ENCODE measurements around the gene GNAO1. TPM values are rescaled to one million over a fixed set of nuclear protein-coding genes. Genes with fewer than 3 reads are reported as not detected.

GNAO1 gene
- total RNA-seq, result under 0.01 and 1.3 TPM in 2 replicates

- H3K4me3 ChIP-seq (ENCODE audit: low read depth, low read length), result peak within 1 kb of the TSS; percentile 55
- TF ChIP-seq, protein P1, sequence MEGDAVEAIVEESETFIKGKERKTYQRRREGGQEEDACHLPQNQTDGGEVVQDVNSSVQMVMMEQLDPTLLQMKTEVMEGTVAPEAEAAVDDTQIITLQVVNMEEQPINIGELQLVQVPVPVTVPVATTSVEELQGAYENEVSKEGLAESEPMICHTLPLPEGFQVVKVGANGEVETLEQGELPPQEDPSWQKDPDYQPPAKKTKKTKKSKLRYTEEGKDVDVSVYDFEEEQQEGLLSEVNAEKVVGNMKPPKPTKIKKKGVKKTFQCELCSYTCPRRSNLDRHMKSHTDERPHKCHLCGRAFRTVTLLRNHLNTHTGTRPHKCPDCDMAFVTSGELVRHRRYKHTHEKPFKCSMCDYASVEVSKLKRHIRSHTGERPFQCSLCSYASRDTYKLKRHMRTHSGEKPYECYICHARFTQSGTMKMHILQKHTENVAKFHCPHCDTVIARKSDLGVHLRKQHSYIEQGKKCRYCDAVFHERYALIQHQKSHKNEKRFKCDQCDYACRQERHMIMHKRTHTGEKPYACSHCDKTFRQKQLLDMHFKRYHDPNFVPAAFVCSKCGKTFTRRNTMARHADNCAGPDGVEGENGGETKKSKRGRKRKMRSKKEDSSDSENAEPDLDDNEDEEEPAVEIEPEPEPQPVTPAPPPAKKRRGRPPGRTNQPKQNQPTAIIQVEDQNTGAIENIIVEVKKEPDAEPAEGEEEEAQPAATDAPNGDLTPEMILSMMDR (IDR thresholded peaks at IDR 0.05; ENCODE audit: insufficient read depth, low read depth, low read length), result no peak
- peak; percentile 39 for DNase-seq (ENCODE audit: low read depth)
Observed at GRCh38 chr16:56191156-56191815, at the start of gene GNAO1. GNAO1 (plus strand) TSS chr16:56191489; CDS start chr16:56192236, 747 bp downstream.

GRCh38 chr16:56143666-56144065, 47.6 kb upstream of the GNAO1 start:
- TF ChIP-seq, protein P1 (IDR thresholded peaks at IDR 0.05; ENCODE audit: insufficient read depth, low read depth, low read length), result no peak
- DNase-seq (ENCODE audit: low read depth), result no peak
- H3K4me3 ChIP-seq (ENCODE audit: low read depth, low read length), result no peak overlapping the region

GRCh38 chr16:56145369-56145768, 45.9 kb upstream of the GNAO1 start:
- TF ChIP-seq, protein P1 (IDR thresholded peaks at IDR 0.05; ENCODE audit: insufficient read depth, low read depth, low read length), result no peak
- H3K4me3 ChIP-seq (ENCODE audit: low read depth, low read length), result no peak overlapping the region
- no peak for DNase-seq (ENCODE audit: low read depth)

DNA sequence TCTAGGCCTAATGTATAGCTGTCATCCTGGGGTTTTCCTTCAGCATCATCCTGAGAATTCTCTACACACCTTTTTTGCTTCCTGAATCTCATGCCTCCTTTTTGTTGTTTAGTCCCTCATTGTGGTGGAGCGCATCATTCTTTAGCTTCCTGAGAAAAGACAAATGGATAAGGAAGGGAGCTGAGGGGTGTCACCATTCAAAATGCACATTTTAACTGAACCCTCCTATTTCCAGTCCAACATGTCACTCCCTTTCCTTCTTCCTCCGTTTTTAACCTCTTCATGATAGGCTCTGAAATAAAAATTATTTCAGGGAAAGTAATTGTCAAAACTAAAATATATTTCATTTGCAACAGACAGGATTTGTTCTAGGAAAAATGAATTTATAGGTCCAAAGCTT, 39.7 kb upstream of the GNAO1 start:
- no peak for DNase-seq (ENCODE audit: low read depth)
- TF ChIP-seq, protein P1 (IDR thresholded peaks at IDR 0.05; ENCODE audit: insufficient read depth, low read depth, low read length), result no peak

DNA sequence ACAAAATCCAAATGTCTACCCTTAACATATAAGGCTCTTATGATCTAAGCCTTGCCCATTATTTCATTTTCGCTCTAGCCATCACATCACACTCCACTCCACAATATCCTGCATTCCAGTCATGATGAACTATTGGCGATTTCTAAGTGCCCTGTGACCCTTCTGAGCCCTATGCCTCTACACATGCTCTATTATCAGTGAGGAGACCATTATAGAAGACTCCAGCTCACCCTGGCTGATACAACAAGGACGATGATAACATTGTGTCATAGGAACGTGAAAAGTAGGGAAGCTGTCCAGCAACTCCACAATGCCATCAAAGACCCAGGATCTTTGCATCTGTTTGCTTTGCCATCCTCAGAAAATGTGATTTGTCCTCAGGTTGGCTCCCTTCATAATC, 29.6 kb upstream of the GNAO1 start:
- H3K4me3 ChIP-seq (ENCODE audit: low read depth, low read length), result no peak overlapping the region
- TF ChIP-seq, protein P1 (IDR thresholded peaks at IDR 0.05; ENCODE audit: insufficient read depth, low read depth, low read length), result no peak
- DNase-seq (ENCODE audit: low read depth), result no peak

More for the DNA sequence above, 39.7 kb upstream of the GNAO1 start:
- H3K4me3 ChIP-seq (ENCODE audit: low read depth, low read length), result no peak overlapping the region

GRCh38 chr16:56163089-56163488, 28.2 kb upstream of the GNAO1 start:
- DNase-seq (ENCODE audit: low read depth), result no peak
- H3K4me3 ChIP-seq (ENCODE audit: low read depth, low read length), result no peak overlapping the region
- TF ChIP-seq, protein P1 (IDR thresholded peaks at IDR 0.05; ENCODE audit: insufficient read depth, low read depth, low read length), result no peak

DNA sequence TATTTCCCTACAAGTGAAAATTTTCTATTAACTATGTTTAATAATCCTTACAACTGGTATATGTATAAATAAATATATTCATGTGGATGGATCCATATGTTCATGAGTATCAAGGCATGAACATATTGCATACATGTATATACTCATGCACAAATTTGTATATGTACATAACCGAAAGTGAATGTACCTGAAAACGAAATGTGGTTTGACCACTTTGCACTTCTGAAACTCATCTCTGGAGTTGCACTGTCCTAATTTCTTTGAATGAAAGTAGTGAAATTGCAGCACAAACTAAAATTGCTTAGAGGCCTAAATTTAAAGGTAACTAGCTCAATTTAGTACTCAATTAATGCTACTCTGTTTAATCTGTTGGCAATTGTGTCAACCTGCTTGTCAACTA, 27.4 kb upstream of the GNAO1 start:
- no peak for DNase-seq (ENCODE audit: low read depth)
- no peak overlapping the region for H3K4me3 ChIP-seq (ENCODE audit: low read depth, low read length)
- TF ChIP-seq, protein P1 (IDR thresholded peaks at IDR 0.05; ENCODE audit: insufficient read depth, low read depth, low read length), result no peak

All from fibroblast of villous mesenchyme (primary cell).